ENCODE data around the gene ZBTB32. TPM values are rescaled to one million over a fixed set of nuclear protein-coding genes. Genes with fewer than 3 reads are reported as not detected.

Gene ZBTB32
- total and polyA plus RNA-seq, 2 experiments from 2014 or later, result 0.65 TPM; not detected in 1

DNA sequence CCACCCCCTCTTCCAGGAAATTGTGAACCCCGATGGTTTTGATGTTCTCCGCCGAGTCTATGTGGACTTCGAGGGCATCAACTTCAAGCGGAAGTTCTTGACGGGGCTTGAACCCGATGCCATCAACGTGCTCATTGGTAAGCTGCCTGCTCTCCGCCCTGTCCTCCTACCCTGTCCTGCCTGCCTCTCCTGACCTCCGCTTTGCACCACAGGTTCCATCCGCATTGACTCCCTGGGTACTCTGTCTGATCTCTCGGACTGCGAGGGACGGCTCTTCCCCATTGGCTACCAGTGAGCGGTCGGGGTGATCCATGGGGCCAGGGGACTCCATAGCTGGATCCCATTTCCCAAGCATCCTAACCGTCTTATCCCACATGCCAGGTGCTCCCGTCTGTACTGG lies 26.0 kb downstream of the ZBTB32 start:
- no peak overlapping the region for H3K27ac Mint-ChIP-seq
- Histone ChIP-seq H2AFZ (no peak overlapping the region), H3K27me3 (ENCODE audit: insufficient read depth) (no peaks in the 10 kb centered on the region), H3K4me1 (ENCODE audit: insufficient read depth) (no peaks in the 10 kb centered on the region), H3K27ac (ENCODE audit: low read depth) (no peak overlapping the region), H3K4me2 (no peak overlapping the region), H3K4me3 (no peak overlapping the region), H3F3A (replicated peaks; ENCODE audit: low read depth) (no peaks in the 10 kb centered on the region), H3K79me2 (replicated peaks; ENCODE audit: insufficient read depth) (no peaks in the 10 kb centered on the region), H4K20me1 (replicated peaks; ENCODE audit: insufficient read depth) (peaks cover 5% of the 10 kb centered on the region), H3K9me2 (ENCODE audit: insufficient read depth) (no peaks in the 10 kb centered on the region), H3K36me3 (ENCODE audit: insufficient read depth) (peaks cover 16% of the 10 kb centered on the region; the same call in 1 of the 2 replicates)
- no peaks in the 10 kb centered on the region for H3K4me1 Mint-ChIP-seq
- ATAC-seq, result no peak
- no peak overlapping the region for H3K4me3 Mint-ChIP-seq
- no peak for DNase-seq (ENCODE audit: low spot score)
- TF ChIP-seq STAT1 (IDR thresholded peaks at IDR 0.05; ENCODE audit: unreplicated experiment), result no peak
- no peak for TF ChIP-seq EZH2phosphoT487 (IDR thresholded peaks at IDR 0.05; ENCODE audit: unreplicated experiment)
- TF ChIP-seq ZNF331 (CRISPR knock-in tag; IDR thresholded peaks at IDR 0.05; ENCODE audit: low read depth), result no peak
- no peak for TF ChIP-seq JUNB (IDR thresholded peaks at IDR 0.05; ENCODE audit: unreplicated experiment)
- TF ChIP-seq, protein P1, sequence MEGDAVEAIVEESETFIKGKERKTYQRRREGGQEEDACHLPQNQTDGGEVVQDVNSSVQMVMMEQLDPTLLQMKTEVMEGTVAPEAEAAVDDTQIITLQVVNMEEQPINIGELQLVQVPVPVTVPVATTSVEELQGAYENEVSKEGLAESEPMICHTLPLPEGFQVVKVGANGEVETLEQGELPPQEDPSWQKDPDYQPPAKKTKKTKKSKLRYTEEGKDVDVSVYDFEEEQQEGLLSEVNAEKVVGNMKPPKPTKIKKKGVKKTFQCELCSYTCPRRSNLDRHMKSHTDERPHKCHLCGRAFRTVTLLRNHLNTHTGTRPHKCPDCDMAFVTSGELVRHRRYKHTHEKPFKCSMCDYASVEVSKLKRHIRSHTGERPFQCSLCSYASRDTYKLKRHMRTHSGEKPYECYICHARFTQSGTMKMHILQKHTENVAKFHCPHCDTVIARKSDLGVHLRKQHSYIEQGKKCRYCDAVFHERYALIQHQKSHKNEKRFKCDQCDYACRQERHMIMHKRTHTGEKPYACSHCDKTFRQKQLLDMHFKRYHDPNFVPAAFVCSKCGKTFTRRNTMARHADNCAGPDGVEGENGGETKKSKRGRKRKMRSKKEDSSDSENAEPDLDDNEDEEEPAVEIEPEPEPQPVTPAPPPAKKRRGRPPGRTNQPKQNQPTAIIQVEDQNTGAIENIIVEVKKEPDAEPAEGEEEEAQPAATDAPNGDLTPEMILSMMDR (conservative IDR thresholded peaks at IDR 0.05; ENCODE audit: low read depth in 2 of 2), result no peak
- TF ChIP-seq, protein P2, sequence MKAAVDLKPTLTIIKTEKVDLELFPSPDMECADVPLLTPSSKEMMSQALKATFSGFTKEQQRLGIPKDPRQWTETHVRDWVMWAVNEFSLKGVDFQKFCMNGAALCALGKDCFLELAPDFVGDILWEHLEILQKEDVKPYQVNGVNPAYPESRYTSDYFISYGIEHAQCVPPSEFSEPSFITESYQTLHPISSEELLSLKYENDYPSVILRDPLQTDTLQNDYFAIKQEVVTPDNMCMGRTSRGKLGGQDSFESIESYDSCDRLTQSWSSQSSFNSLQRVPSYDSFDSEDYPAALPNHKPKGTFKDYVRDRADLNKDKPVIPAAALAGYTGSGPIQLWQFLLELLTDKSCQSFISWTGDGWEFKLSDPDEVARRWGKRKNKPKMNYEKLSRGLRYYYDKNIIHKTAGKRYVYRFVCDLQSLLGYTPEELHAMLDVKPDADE (IDR thresholded peaks at IDR 0.05), result no peak
- TF ChIP-seq ZNF114 (CRISPR knock-in tag; IDR thresholded peaks at IDR 0.05), result no peak
- TF ChIP-seq, protein P3, sequence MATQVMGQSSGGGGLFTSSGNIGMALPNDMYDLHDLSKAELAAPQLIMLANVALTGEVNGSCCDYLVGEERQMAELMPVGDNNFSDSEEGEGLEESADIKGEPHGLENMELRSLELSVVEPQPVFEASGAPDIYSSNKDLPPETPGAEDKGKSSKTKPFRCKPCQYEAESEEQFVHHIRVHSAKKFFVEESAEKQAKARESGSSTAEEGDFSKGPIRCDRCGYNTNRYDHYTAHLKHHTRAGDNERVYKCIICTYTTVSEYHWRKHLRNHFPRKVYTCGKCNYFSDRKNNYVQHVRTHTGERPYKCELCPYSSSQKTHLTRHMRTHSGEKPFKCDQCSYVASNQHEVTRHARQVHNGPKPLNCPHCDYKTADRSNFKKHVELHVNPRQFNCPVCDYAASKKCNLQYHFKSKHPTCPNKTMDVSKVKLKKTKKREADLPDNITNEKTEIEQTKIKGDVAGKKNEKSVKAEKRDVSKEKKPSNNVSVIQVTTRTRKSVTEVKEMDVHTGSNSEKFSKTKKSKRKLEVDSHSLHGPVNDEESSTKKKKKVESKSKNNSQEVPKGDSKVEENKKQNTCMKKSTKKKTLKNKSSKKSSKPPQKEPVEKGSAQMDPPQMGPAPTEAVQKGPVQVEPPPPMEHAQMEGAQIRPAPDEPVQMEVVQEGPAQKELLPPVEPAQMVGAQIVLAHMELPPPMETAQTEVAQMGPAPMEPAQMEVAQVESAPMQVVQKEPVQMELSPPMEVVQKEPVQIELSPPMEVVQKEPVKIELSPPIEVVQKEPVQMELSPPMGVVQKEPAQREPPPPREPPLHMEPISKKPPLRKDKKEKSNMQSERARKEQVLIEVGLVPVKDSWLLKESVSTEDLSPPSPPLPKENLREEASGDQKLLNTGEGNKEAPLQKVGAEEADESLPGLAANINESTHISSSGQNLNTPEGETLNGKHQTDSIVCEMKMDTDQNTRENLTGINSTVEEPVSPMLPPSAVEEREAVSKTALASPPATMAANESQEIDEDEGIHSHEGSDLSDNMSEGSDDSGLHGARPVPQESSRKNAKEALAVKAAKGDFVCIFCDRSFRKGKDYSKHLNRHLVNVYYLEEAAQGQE (IDR thresholded peaks at IDR 0.05; ENCODE audit: unreplicated experiment), result no peak
- TF ChIP-seq CREB1 (CRISPR knock-in tag; IDR thresholded peaks at IDR 0.05; ENCODE audit: low read depth), result no peak
- no peak for TF ChIP-seq EZH2 (IDR thresholded peaks at IDR 0.05; ENCODE audit: low read depth, unreplicated experiment)
- H3K27me3 Mint-ChIP-seq (ENCODE audit: insufficient read depth, low read depth, poor library complexity), result peaks cover 12% of the 10 kb centered on the region
- no peaks in the 10 kb centered on the region; the same call in 2 of the 3 replicates for H3K9me3 Mint-ChIP-seq
- H3K36me3 Mint-ChIP-seq (ENCODE audit: low read depth), result peaks cover 71% of the 10 kb centered on the region
